Activated gamma-delta T cell treated with anti-CD3 and anti-CD28 coated beads, Interleukin-2, amount 50 U/mL, for 16 hours (primary cell): ENCODE data around the gene C2orf42.
A peak's percentile ranks its signal among the peaks of the same experiment; 100 is the strongest.
"Not testable (repeated sequence)": the region's sequence is repeated elsewhere in the genome, so short reads cannot be mapped to it uniquely, and the experiment has no call there.

Experiments
- DNase-seq: peaks from one replicate; pipeline ENCODE4 v3.0.0-alpha.2; 2020; ENCODE audit warnings: low read depth

C2orf42 gene

GRCh38 chr2:70190418-70191243 lies at the start of gene C2orf42:
Gene C2orf42, minus strand, starts transcription at chr2:70191019. Its CDS starts 9,034 bp downstream, at chr2:70181985.
- DNase-seq, result peak; percentile 94

- DNase-seq, result no peak
Observed at GRCh38 chr2:70240599-70240998, 49.8 kb upstream of the C2orf42 start.

GRCh38 chr2:70233926-70234325 lies 43.1 kb upstream of the C2orf42 start:
- DNase-seq, result no peak

- no peak for DNase-seq
Observed at GRCh38 chr2:70226781-70227180, 36.0 kb upstream of the C2orf42 start.

GRCh38 chr2:70223305-70223704 lies 32.5 kb upstream of the C2orf42 start:
- not testable (repeated sequence) for DNase-seq

- no peak for DNase-seq
Observed at GRCh38 chr2:70214953-70215549, 24.2 kb upstream of the C2orf42 start.

GRCh38 chr2:70214365-70214764 lies 23.5 kb upstream of the C2orf42 start:
- no peak for DNase-seq

GRCh38 chr2:70212298-70212932 lies 21.6 kb upstream of the C2orf42 start:
- no peak for DNase-seq

GRCh38 chr2:70211595-70211994 lies 20.8 kb upstream of the C2orf42 start:
- no peak for DNase-seq

GRCh38 chr2:70204452-70204851 lies 13.6 kb upstream of the C2orf42 start:
- no peak for DNase-seq

- no peak for DNase-seq
Observed at GRCh38 chr2:70203086-70203485, 12.3 kb upstream of the C2orf42 start.

- DNase-seq, result no peak
Observed at GRCh38 chr2:70202236-70202806, 11.5 kb upstream of the C2orf42 start.

- DNase-seq, result no peak
Observed at GRCh38 chr2:70201831-70202230, 11.0 kb upstream of the C2orf42 start.

GRCh38 chr2:70201225-70201768 lies 10.5 kb upstream of the C2orf42 start:
- DNase-seq, result no peak

- DNase-seq, result no peak
Observed at GRCh38 chr2:70199320-70199864, 8.6 kb upstream of the C2orf42 start.

GRCh38 chr2:70192516-70192915 lies 1.7 kb upstream of the C2orf42 start:
- no peak for DNase-seq

- DNase-seq, result no peak
Observed at GRCh38 chr2:70191244-70191735, 471 bp upstream of the C2orf42 start.

GRCh38 chr2:70188460-70188859 lies 2.4 kb downstream of the C2orf42 start:
- no peak for DNase-seq

- not testable (repeated sequence) for DNase-seq
Observed at GRCh38 chr2:70187170-70187569, 3.6 kb downstream of the C2orf42 start.

- DNase-seq, result no peak
Observed at GRCh38 chr2:70182689-70183088, 8.1 kb downstream of the C2orf42 start.

- no peak for DNase-seq
Observed at GRCh38 chr2:70181363-70181956, 9.4 kb downstream of the C2orf42 start.

GRCh38 chr2:70173520-70173919 lies 17.3 kb downstream of the C2orf42 start:
- DNase-seq, result no peak
